Neuron (in vitro differentiated cells): ENCODE measurements around the gene GRIA3.
"Not testable (repeated sequence)": the region's sequence is repeated elsewhere in the genome, so short reads cannot be mapped to it uniquely, and the experiment has no call there.

ENCODE experiments used
- H2AFZ ChIP-seq: one replicate; pipeline ENCODE4 v1.6.1; 2013; ENCODE audit warnings: low read depth, mild to moderate bottlenecking, inconsistent platforms, low read length, moderate library complexity
- H3K27me3 ChIP-seq: one replicate; pipeline ENCODE4 v1.6.1; 2013; ENCODE audit warnings: low read length; ENCODE audit not compliant: insufficient read depth
- H3K36me3 ChIP-seq: one replicate; pipeline ENCODE4 v1.6.1; 2013; ENCODE audit warnings: low read length; ENCODE audit not compliant: insufficient read depth
- H3K4me1 ChIP-seq: one replicate; pipeline ENCODE4 v1.6.1; 2013; ENCODE audit warnings: low read length; ENCODE audit not compliant: insufficient read depth
- H3K4me3 ChIP-seq: 2 replicates; pipeline ENCODE4 v1.5.1; 2013; ENCODE audit warnings: mild to moderate bottlenecking, low read length, moderate library complexity
- H3K9me3 ChIP-seq: one replicate; pipeline ENCODE4 v1.6.1; 2013; ENCODE audit warnings: low read length

The GRIA3 gene

GRCh38 chrX:123256378-123256777 is 72.3 kb downstream of the GRIA3 start:
- no peaks in the 10 kb centered on the region for H3K36me3 ChIP-seq
- no peaks in the 10 kb centered on the region for H3K27me3 ChIP-seq
- H3K4me3 ChIP-seq = no peak overlapping the region
- no peaks in the 10 kb centered on the region for H3K4me1 ChIP-seq
- H3K9me3 ChIP-seq = no peaks in the 10 kb centered on the region
- no peak overlapping the region for H2AFZ ChIP-seq

GRCh38 chrX:123260920-123261418 is 76.9 kb downstream of the GRIA3 start:
- H3K4me3 ChIP-seq = no peak overlapping the region
- H3K27me3 ChIP-seq = no peaks in the 10 kb centered on the region
- H2AFZ ChIP-seq = no peak overlapping the region
- no peaks in the 10 kb centered on the region for H3K4me1 ChIP-seq
- H3K36me3 ChIP-seq = no peaks in the 10 kb centered on the region
- H3K9me3 ChIP-seq = no peaks in the 10 kb centered on the region

- H2AFZ ChIP-seq = no peak overlapping the region
- H3K4me3 ChIP-seq = no peak overlapping the region
- no peaks in the 10 kb centered on the region for H3K36me3 ChIP-seq
- no peaks in the 10 kb centered on the region for H3K27me3 ChIP-seq
- no peaks in the 10 kb centered on the region for H3K4me1 ChIP-seq
- H3K9me3 ChIP-seq = no peaks in the 10 kb centered on the region
Observed at GRCh38 chrX:123263270-123263669, 79.2 kb downstream of the GRIA3 start.

- Histone ChIP-seq H3K27me3 (no peaks in the 10 kb centered on the region), H3K4me1 (no peaks in the 10 kb centered on the region), H3K4me3 (no peak overlapping the region), H3K9me3 (no peaks in the 10 kb centered on the region), H3K36me3 (no peaks in the 10 kb centered on the region), H2AFZ (no peak overlapping the region)
Observed at GRCh38 chrX:123263747-123264146, 79.7 kb downstream of the GRIA3 start.

GRCh38 chrX:123267220-123267619 is 83.1 kb downstream of the GRIA3 start:
- H3K4me3 ChIP-seq = no peak overlapping the region
- H2AFZ ChIP-seq = no peak overlapping the region
- no peaks in the 10 kb centered on the region for H3K4me1 ChIP-seq
- no peaks in the 10 kb centered on the region for H3K36me3 ChIP-seq
- H3K27me3 ChIP-seq = peaks cover 2% of the 10 kb centered on the region
- H3K9me3 ChIP-seq = no peaks in the 10 kb centered on the region

GRCh38 chrX:123271902-123272301 is 87.8 kb downstream of the GRIA3 start:
- Histone ChIP-seq H3K27me3 (peaks cover 2% of the 10 kb centered on the region), H3K4me3 (no peak overlapping the region), H3K4me1 (no peaks in the 10 kb centered on the region), H2AFZ (no peak overlapping the region), H3K9me3 (no peaks in the 10 kb centered on the region), H3K36me3 (no peaks in the 10 kb centered on the region)

- no peak overlapping the region for H2AFZ ChIP-seq
- H3K27me3 ChIP-seq = peaks cover 2% of the 10 kb centered on the region
- no peak overlapping the region for H3K4me3 ChIP-seq
- H3K4me1 ChIP-seq = no peaks in the 10 kb centered on the region
- H3K9me3 ChIP-seq = no peaks in the 10 kb centered on the region
- H3K36me3 ChIP-seq = no peaks in the 10 kb centered on the region
Observed at GRCh38 chrX:123272630-123273029, 88.6 kb downstream of the GRIA3 start.

- no peaks in the 10 kb centered on the region for H3K36me3 ChIP-seq
- H3K4me3 ChIP-seq = no peak overlapping the region
- H3K27me3 ChIP-seq = peaks cover 2% of the 10 kb centered on the region
- H2AFZ ChIP-seq = no peak overlapping the region
- H3K4me1 ChIP-seq = no peaks in the 10 kb centered on the region
- no peaks in the 10 kb centered on the region for H3K9me3 ChIP-seq
Observed at GRCh38 chrX:123274796-123275195, 90.7 kb downstream of the GRIA3 start.

GRCh38 chrX:123277347-123277746 is 93.3 kb downstream of the GRIA3 start:
- H2AFZ ChIP-seq = no peak overlapping the region
- no peaks in the 10 kb centered on the region for H3K9me3 ChIP-seq
- H3K4me3 ChIP-seq = no peak overlapping the region
- H3K4me1 ChIP-seq = no peaks in the 10 kb centered on the region
- no peaks in the 10 kb centered on the region for H3K36me3 ChIP-seq
- no peaks in the 10 kb centered on the region for H3K27me3 ChIP-seq

- H3K36me3 ChIP-seq = no peaks in the 10 kb centered on the region
- no peak overlapping the region for H2AFZ ChIP-seq
- no peak overlapping the region for H3K4me3 ChIP-seq
- H3K4me1 ChIP-seq = no peaks in the 10 kb centered on the region
- no peaks in the 10 kb centered on the region for H3K9me3 ChIP-seq
- no peaks in the 10 kb centered on the region for H3K27me3 ChIP-seq
Observed at GRCh38 chrX:123277821-123278220, 93.7 kb downstream of the GRIA3 start.

GRCh38 chrX:123282241-123282640 is 98.2 kb downstream of the GRIA3 start:
- Histone ChIP-seq H3K27me3 (no peaks in the 10 kb centered on the region), H3K4me3 (no peak overlapping the region), H2AFZ (no peak overlapping the region), H3K36me3 (no peaks in the 10 kb centered on the region), H3K9me3 (no peaks in the 10 kb centered on the region), H3K4me1 (no peaks in the 10 kb centered on the region)

- not testable (repeated sequence) for H3K9me3 ChIP-seq, H3K36me3 ChIP-seq, H2AFZ ChIP-seq, H3K27me3 ChIP-seq, H3K4me1 ChIP-seq, H3K4me3 ChIP-seq
Observed at GRCh38 chrX:123283407-123283806, 99.3 kb downstream of the GRIA3 start.

- Histone ChIP-seq H3K9me3 (no peaks in the 10 kb centered on the region), H3K27me3 (peaks cover 3% of the 10 kb centered on the region), H3K36me3 (no peaks in the 10 kb centered on the region), H2AFZ (no peak overlapping the region), H3K4me3 (no peak overlapping the region), H3K4me1 (no peaks in the 10 kb centered on the region)
Observed at GRCh38 chrX:123291623-123292022, 107.5 kb downstream of the GRIA3 start.

GRCh38 chrX:123298026-123298425 is 113.9 kb downstream of the GRIA3 start:
- no peak overlapping the region for H3K4me3 ChIP-seq
- no peaks in the 10 kb centered on the region for H3K9me3 ChIP-seq
- H3K36me3 ChIP-seq = no peaks in the 10 kb centered on the region
- no peaks in the 10 kb centered on the region for H3K4me1 ChIP-seq
- H2AFZ ChIP-seq = no peak overlapping the region
- H3K27me3 ChIP-seq = peaks cover 3% of the 10 kb centered on the region
